Astrocyte of the cerebellum (primary cell): ENCODE results near the gene TMEM154.
"Not testable (repeated sequence)": the region's sequence is repeated elsewhere in the genome, so short reads cannot be mapped to it uniquely, and the experiment has no call there.

Source experiments
- DNase-seq: peaks from one replicate; pipeline ENCODE4 v3.0.0-alpha.2; 2011; ENCODE audit warnings: low read depth
- H3K4me3 ChIP-seq: 2 replicates; pipeline ENCODE4 v1.5.1; 2011; ENCODE audit warnings: mild to moderate bottlenecking, low read depth, low read length, moderate library complexity
- CTCF ChIP-seq: IDR thresholded peaks from 2 replicates; pipeline ENCODE4 v1.5.1; 2012; ENCODE audit warnings: low read length, low read depth, moderate library complexity, mild to moderate bottlenecking; ENCODE audit errors: missing control alignments
- in situ Hi-C: cut with HindIII; loops from 2 replicates; pipeline ENCODE4 v1.10.0; 2017; ENCODE audit warnings: low sequenced_read_pairs

The TMEM154 gene

GRCh38 chr4:152672206-152673092 is 7.3 kb downstream of the TMEM154 start:
- in situ Hi-C loops = no loop called here
- H3K4me3 ChIP-seq = no peak overlapping the region
- DNase-seq = no peak
- no peak for TF ChIP-seq CTCF

GRCh38 chr4:152668338-152668964 is 11.3 kb downstream of the TMEM154 start:
- no peak for TF ChIP-seq CTCF

GRCh38 chr4:152667781-152668180 is 12.0 kb downstream of the TMEM154 start:
- TF ChIP-seq CTCF = no peak
- no peak overlapping the region for H3K4me3 ChIP-seq
- in situ Hi-C loops = no loop called here
- no peak for DNase-seq

More at GRCh38 chr4:152668338-152668964, 11.3 kb downstream of the TMEM154 start:
- DNase-seq = no peak
- in situ Hi-C loops = no loop called here
- no peak overlapping the region for H3K4me3 ChIP-seq

GRCh38 chr4:152666946-152667345 is 12.9 kb downstream of the TMEM154 start:
- no peak for DNase-seq
- H3K4me3 ChIP-seq = no peak overlapping the region
- in situ Hi-C loops = no loop called here
- TF ChIP-seq CTCF = no peak

GRCh38 chr4:152665691-152666395 is 14.0 kb downstream of the TMEM154 start:
- in situ Hi-C loops = no loop called here
- no peak for DNase-seq
- no peak for TF ChIP-seq CTCF
- H3K4me3 ChIP-seq = no peak overlapping the region

- H3K4me3 ChIP-seq, in situ Hi-C loops, DNase-seq: not testable (repeated sequence)
Measured at GRCh38 chr4:152664067-152664378, 15.8 kb downstream of the TMEM154 start.
